ENCODE results near the gene NELFB. TPM values are rescaled to one million over a fixed set of nuclear protein-coding genes. Genes with fewer than 3 reads are reported as not detected.

NELFB gene
- polyA plus RNA-seq, 1 donor (not counting 4 experiments of a cell fraction or from before 2014, with no cell fraction given), result 25.1 TPM

DNA sequence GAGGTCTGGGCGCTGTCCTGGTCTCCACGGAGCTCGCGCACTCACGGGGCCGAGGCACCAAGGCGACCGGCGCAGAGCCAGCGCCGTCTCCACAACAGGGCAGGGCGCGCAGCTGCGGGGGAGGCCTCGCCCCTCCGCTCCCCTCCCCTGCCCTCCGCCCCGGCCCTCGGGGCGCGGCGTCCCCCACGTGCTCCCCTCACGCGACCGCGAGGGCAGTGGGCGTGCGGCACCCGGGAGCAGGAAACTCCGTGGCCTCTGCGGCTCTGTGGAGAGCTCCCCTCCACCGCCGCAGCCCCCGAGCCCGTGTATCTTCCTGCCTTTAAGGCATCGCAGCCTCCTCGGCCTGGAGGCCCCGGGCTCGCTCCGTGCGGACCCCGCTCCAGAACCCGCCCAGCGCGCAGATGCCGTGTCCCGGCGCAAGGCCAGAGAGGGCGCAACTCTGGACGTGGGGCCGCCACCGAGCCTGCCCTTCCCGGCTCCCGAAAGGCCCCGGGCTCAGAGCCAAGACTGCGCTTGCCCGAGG is 14.7 kb upstream of the NELFB start:
- Histone ChIP-seq H3K79me2 (ENCODE audit: control insufficient read depth, insufficient read depth, low read length) (peaks cover 33% of the 10 kb centered on the region), H3K27ac (ENCODE audit: control insufficient read depth, insufficient read depth, low read length) (peak overlapping the region; percentile 90), H3K9ac (ENCODE audit: control insufficient read depth, extremely low read depth, insufficient read depth, low read length) (peak overlapping the region; percentile 92), H3K9me1 (ENCODE audit: control insufficient read depth, extremely low read depth, insufficient read depth, low read length) (peaks cover 3% of the 10 kb centered on the region), H3K36me3 (ENCODE audit: control insufficient read depth in 2 of 2, extremely low read depth in 1 of 2, insufficient read depth in 2 of 2, low read length in 2 of 2) (peaks cover 11 to 26% of the 10 kb centered on the region in 2 experiments), H3K9me3 (ENCODE audit: control insufficient read depth, low read depth, low read length) (no peaks in the 10 kb centered on the region), H3K4me3 (ENCODE audit: control insufficient read depth in 2 of 3, extremely low read depth in 1 of 3, insufficient read depth in 2 of 3, low read depth in 1 of 3, low read length in 3 of 3) (peak overlapping the region; percentile 77 to 85 (median 80)), H3K4me2 (ENCODE audit: control insufficient read depth, extremely low read depth, insufficient read depth, low read depth, low read length) (peak overlapping the region; percentile 82), H3K27me3 (ENCODE audit: control insufficient read depth, extremely low read depth, insufficient read depth, low read length) (no peaks in the 10 kb centered on the region), H2AFZ (ENCODE audit: control insufficient read depth, low read length) (peak overlapping the region; percentile 37), H3K4me1 (ENCODE audit: control insufficient read depth, extremely low read depth, insufficient read depth, low read length) (peaks cover 30% of the 10 kb centered on the region), H4K20me1 (ENCODE audit: control insufficient read depth, extremely low read depth, insufficient read depth, low read length) (peaks cover 28% of the 10 kb centered on the region)
- no peak for FAIRE-seq
- TF ChIP-seq, protein P1, sequence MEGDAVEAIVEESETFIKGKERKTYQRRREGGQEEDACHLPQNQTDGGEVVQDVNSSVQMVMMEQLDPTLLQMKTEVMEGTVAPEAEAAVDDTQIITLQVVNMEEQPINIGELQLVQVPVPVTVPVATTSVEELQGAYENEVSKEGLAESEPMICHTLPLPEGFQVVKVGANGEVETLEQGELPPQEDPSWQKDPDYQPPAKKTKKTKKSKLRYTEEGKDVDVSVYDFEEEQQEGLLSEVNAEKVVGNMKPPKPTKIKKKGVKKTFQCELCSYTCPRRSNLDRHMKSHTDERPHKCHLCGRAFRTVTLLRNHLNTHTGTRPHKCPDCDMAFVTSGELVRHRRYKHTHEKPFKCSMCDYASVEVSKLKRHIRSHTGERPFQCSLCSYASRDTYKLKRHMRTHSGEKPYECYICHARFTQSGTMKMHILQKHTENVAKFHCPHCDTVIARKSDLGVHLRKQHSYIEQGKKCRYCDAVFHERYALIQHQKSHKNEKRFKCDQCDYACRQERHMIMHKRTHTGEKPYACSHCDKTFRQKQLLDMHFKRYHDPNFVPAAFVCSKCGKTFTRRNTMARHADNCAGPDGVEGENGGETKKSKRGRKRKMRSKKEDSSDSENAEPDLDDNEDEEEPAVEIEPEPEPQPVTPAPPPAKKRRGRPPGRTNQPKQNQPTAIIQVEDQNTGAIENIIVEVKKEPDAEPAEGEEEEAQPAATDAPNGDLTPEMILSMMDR (optimal IDR thresholded peaks at IDR 0.05 in 1 of 3, IDR thresholded peaks at IDR 0.05 in 1 of 3, conservative IDR thresholded peaks at IDR 0.05 in 1 of 3; ENCODE audit: extremely low read depth in 1 of 3, insufficient read depth in 2 of 3, low read length in 3 of 3), result no peak
- TF ChIP-seq EZH2 (IDR thresholded peaks at IDR 0.05; ENCODE audit: low read length), result no peak
- dilution Hi-C loops (cut with MboI; ENCODE audit: extremely low pct_ligation_motif_present, low sequenced_read_pairs), result no loop called here
- no peak for DNase-seq (ENCODE audit: low read depth, low spot score)

DNA sequence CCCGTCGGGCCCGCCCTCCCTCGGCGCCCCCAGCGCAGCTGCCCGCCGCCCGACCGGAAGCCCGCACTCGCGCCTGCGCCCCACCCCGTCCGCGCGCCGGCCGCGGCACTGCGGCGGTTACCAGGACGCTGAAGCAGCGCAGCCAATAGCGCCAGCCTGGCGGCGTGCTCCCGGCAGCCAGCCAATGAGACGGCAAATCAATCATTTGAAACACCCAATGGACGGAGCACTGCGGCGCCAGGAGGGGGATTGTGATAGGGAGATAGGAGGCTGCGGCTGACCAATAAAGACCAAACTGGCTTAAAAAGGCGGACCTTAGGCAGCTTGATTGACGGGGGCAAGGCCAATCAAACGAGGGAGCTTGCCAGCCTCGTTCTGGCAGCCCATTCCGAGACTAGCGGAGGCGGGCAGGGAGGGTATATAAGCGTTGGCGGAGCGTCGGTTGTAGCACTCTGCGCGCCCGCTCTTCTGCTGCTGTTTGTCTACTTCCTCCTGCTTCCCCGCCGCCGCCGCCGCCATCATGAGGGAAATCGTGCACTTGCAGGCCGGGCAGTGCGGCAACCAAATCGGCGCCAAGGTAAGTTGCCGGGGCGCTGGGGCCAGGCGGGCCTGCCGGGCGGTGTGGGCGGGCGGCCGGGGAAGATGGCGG is 14.2 kb upstream of the NELFB start, which contains the start of gene TUBB4B:
TSS of gene TUBB4B (plus strand) at position 447 of the 649 bp plus-strand sequence. CDS start at position 521, 74 bp downstream.
- Histone ChIP-seq H3K9ac (ENCODE audit: control insufficient read depth, extremely low read depth, insufficient read depth, low read length) (peak within 1 kb of the TSS; percentile 92), H4K20me1 (ENCODE audit: control insufficient read depth, extremely low read depth, insufficient read depth, low read length) (peaks cover 28% of the 10 kb centered on the region), H3K36me3 (ENCODE audit: control insufficient read depth in 2 of 2, extremely low read depth in 1 of 2, insufficient read depth in 2 of 2, low read length in 2 of 2) (peaks cover 11 to 26% of the 10 kb centered on the region in 2 experiments), H3K4me1 (ENCODE audit: control insufficient read depth, extremely low read depth, insufficient read depth, low read length) (peaks cover 30% of the 10 kb centered on the region), H3K9me1 (ENCODE audit: control insufficient read depth, extremely low read depth, insufficient read depth, low read length) (peaks cover 3% of the 10 kb centered on the region), H3K4me2 (ENCODE audit: control insufficient read depth, extremely low read depth, insufficient read depth, low read depth, low read length) (peak within 1 kb of the TSS; percentile 84), H3K27ac (ENCODE audit: control insufficient read depth, insufficient read depth, low read length) (peak within 1 kb of the TSS; percentile 90), H3K9me3 (ENCODE audit: control insufficient read depth, low read depth, low read length) (no peaks in the 10 kb centered on the region), H3K4me3 (ENCODE audit: control insufficient read depth in 2 of 3, extremely low read depth in 1 of 3, insufficient read depth in 2 of 3, low read depth in 1 of 3, low read length in 3 of 3) (peak within 1 kb of the TSS; percentile 90 to 94 (median 93)), H3K27me3 (ENCODE audit: control insufficient read depth, extremely low read depth, insufficient read depth, low read length) (no peaks in the 10 kb centered on the region), H3K79me2 (ENCODE audit: control insufficient read depth, insufficient read depth, low read length) (peaks cover 33% of the 10 kb centered on the region), H2AFZ (ENCODE audit: control insufficient read depth, low read length) (peak within 1 kb of the TSS; percentile 37)
- no peak for TF ChIP-seq EZH2 (IDR thresholded peaks at IDR 0.05; ENCODE audit: low read length)
- TF ChIP-seq, protein P1 (optimal IDR thresholded peaks at IDR 0.05 in 1 of 3, IDR thresholded peaks at IDR 0.05 in 1 of 3, conservative IDR thresholded peaks at IDR 0.05 in 1 of 3; ENCODE audit: extremely low read depth in 1 of 3, insufficient read depth in 2 of 3, low read length in 3 of 3), result no peak
- DNase-seq (ENCODE audit: low read depth, low spot score) (peak; percentile 99), FAIRE-seq (peak; percentile 97)
- dilution Hi-C loops (cut with MboI; ENCODE audit: extremely low pct_ligation_motif_present, low sequenced_read_pairs), result no loop called here
